Sigmoid colon (tissue), 7 donors: ENCODE measurements around the gene GPRC5D. TPM values are rescaled to one million over a fixed set of nuclear protein-coding genes. Genes with fewer than 3 reads are reported as not detected.

Experiments
- DNase-seq: peaks from one replicate; pipeline ENCODE4 v3.0.0-alpha.2; 2019
- H3K27ac ChIP-seq, 4 donors: fragments of 200-600 bp; sonication (generic); one replicate each; pipeline ENCODE4 v1.5.1; 2016 to 2019; ENCODE audit warnings: mild to moderate bottlenecking in 1 of 4
- H3K27me3 ChIP-seq, 3 donors: fragments of 200-600 bp; sonication (generic); one replicate each; pipeline ENCODE4 v1.5.1; 2019; ENCODE audit warnings: mild to moderate bottlenecking in 1 of 3
- H3K36me3 ChIP-seq, 4 donors: fragments of 200-600 bp; sonication (generic); one replicate each; pipeline ENCODE4 v1.5.1; 2016 to 2019
- H3K4me1 ChIP-seq, 4 donors: fragments of 200-600 bp; sonication (generic); one replicate each; pipeline ENCODE4 v1.5.1; 2017 to 2019
- H3K4me3 ChIP-seq, 4 donors: fragments of 200-600 bp; sonication (generic); one replicate each; pipeline ENCODE4 v1.5.1; 2017 to 2019; ENCODE audit warnings: mild to moderate bottlenecking in 2 of 4, moderate library complexity in 1 of 4
- H3K9me3 ChIP-seq, 4 donors: fragments of 200-600 bp in 3 of 4; sonication (generic) in 3 of 4; one replicate each; pipeline versions ENCODE4 v1.5.1 to v1.6.1; 2013 to 2019
- CTCF ChIP-seq, 4 experiments: fragments of 450-650 bp in 3 of 4; fragments of 200-600 bp in 1 of 4; IDR thresholded peaks; one replicate each; pipeline ENCODE4 v1.5.1; 2016 to 2019; ENCODE audit warnings: antibody characterized with exemption in 4 of 4, mild to moderate bottlenecking in 3 of 4, moderate library complexity in 2 of 4
- EP300 ChIP-seq, 4 donors: sonication (generic); formaldehyde crosslinking; IDR thresholded peaks; one replicate each; pipeline ENCODE4 v1.6.1; 2017; ENCODE audit warnings: antibody characterized with exemption in 4 of 4
- POLR2A ChIP-seq, 2 donors: fragments of 450-650 bp; IDR thresholded peaks; one replicate each; pipeline ENCODE4 v1.6.1; 2016; ENCODE audit warnings: antibody characterized with exemption in 2 of 2, mild to moderate bottlenecking in 2 of 2, moderate library complexity in 2 of 2
- POLR2AphosphoS5 ChIP-seq, 4 donors: sonication (generic); formaldehyde crosslinking; IDR thresholded peaks; one replicate each; pipeline ENCODE4 v1.6.1; 2017; ENCODE audit warnings: antibody characterized with exemption in 4 of 4
- WGBS, 2 donors: extraction: QIAGEN DNeasy Blood & Tissue Kit; methylation state at CpG; one replicate each; pipeline ENCODE4 v1.1.7; 2013; 5-methylcytosine and 5-hydroxymethylcytosine counted together
- intact Hi-C: fragments of 100-400 bp; cut with DNase I; formaldehyde crosslinking; loops from one replicate; pipeline ENCODE4 v1.15.1; 2023
- polyA plus RNA-seq, 3 donors: library from polyadenylated mRNA; stranded (reverse); fragments of 200-250 nt; gene quantifications; one replicate each; pipeline ENCODE4 v1.2.3, GENCODE V29; 2013
- total RNA-seq, 4 donors: library from RNA; depleted of rRNA; stranded (reverse); fragments of >200 nt; gene quantifications; one replicate each; pipeline ENCODE4 v1.1.0, GENCODE V29; 2016
- donor health status: healthy with polysubstance abuse.
- donor health status: Bipolar disorder and iron deficiency.
- donor health status: healthy.

The GPRC5D gene
- total and polyA plus RNA-seq, 7 donors, result 0.16 TPM; not detected in 6

- Histone ChIP-seq H3K4me1 (no peaks in the 10 kb centered on the region), H3K4me3 (no peak overlapping the region), H3K27ac (no peak overlapping the region), H3K27me3 (no peaks in the 10 kb centered on the region), H3K9me3 (no peaks in the 10 kb centered on the region), H3K36me3 (no peaks in the 10 kb centered on the region)
- DNase-seq, result no peak
- intact Hi-C loops, result no loop called here
- TF ChIP-seq CTCF (IDR thresholded peaks at IDR 0.05) (no peak), POLR2AphosphoS5 (IDR thresholded peaks at IDR 0.05) (no peak)
- WGBS, 2 donors, result 79 to 81% methylated on average over 7 of the region's 7 CpGs
Observed at GRCh38 chr12:12958886-12959285, 6.9 kb upstream of the GPRC5D start.

- Histone ChIP-seq H3K4me3 (no peak overlapping the region), H3K9me3 (no peaks in the 10 kb centered on the region), H3K27ac (no peak overlapping the region), H3K27me3 (no peaks in the 10 kb centered on the region), H3K36me3 (no peaks in the 10 kb centered on the region), H3K4me1 (no peaks in the 10 kb centered on the region)
- no peak for TF ChIP-seq POLR2AphosphoS5 (IDR thresholded peaks at IDR 0.05)
- no peak for TF ChIP-seq CTCF (IDR thresholded peaks at IDR 0.05)
- no peak for TF ChIP-seq POLR2A (IDR thresholded peaks at IDR 0.05)
- no peak for TF ChIP-seq EP300 (IDR thresholded peaks at IDR 0.05)
- DNase-seq, result no peak
- intact Hi-C loops, result no loop called here
- 95 to 97% methylated on average over 6 of the region's 6 CpGs for WGBS, 2 donors
Observed at GRCh38 chr12:12954878-12955625, 3.1 kb upstream of the GPRC5D start.

GRCh38 chr12:12954356-12954755 is 2.4 kb upstream of the GPRC5D start:
- WGBS, 2 donors, result 86 to 87% methylated on average over 4 of the region's 4 CpGs
- TF ChIP-seq EP300 (IDR thresholded peaks at IDR 0.05) (no peak), POLR2A (IDR thresholded peaks at IDR 0.05) (no peak), CTCF (IDR thresholded peaks at IDR 0.05) (no peak), POLR2AphosphoS5 (IDR thresholded peaks at IDR 0.05) (no peak)
- Histone ChIP-seq H3K27me3 (no peaks in the 10 kb centered on the region), H3K27ac (no peak overlapping the region), H3K4me1 (no peaks in the 10 kb centered on the region), H3K4me3 (no peak overlapping the region), H3K36me3 (no peaks in the 10 kb centered on the region), H3K9me3 (no peaks in the 10 kb centered on the region)
- no peak for DNase-seq
- intact Hi-C loops, result no loop called here

GRCh38 chr12:12951504-12951903 is 466 bp downstream of the GPRC5D start:
- no peak for DNase-seq
- no peak for TF ChIP-seq CTCF (IDR thresholded peaks at IDR 0.05)
- no peak for TF ChIP-seq EP300 (IDR thresholded peaks at IDR 0.05)
- TF ChIP-seq POLR2A (IDR thresholded peaks at IDR 0.05), result no peak
- TF ChIP-seq POLR2AphosphoS5 (IDR thresholded peaks at IDR 0.05), result no peak
- Histone ChIP-seq H3K4me3 (no peak overlapping the region), H3K4me1 (no peaks in the 10 kb centered on the region), H3K27ac (no peak overlapping the region), H3K36me3 (no peaks in the 10 kb centered on the region), H3K27me3 (no peaks in the 10 kb centered on the region), H3K9me3 (no peaks in the 10 kb centered on the region)
- intact Hi-C loops, result no loop called here
- WGBS, 2 donors, result 95 to 97% methylated on average over 1 of the region's 1 CpG

- H3K36me3 ChIP-seq, result no peaks in the 10 kb centered on the region
- 87 to 88% methylated on average over 4 of the region's 4 CpGs for WGBS, 2 donors
Observed at GRCh38 chr12:12947902-12948301, 4.1 kb downstream of the GPRC5D start.

More at GRCh38 chr12:12947902-12948301, 4.1 kb downstream of the GPRC5D start:
- intact Hi-C loops, result no loop called here
- Histone ChIP-seq H3K27me3 (no peaks in the 10 kb centered on the region), H3K4me3 (no peak overlapping the region), H3K4me1 (no peaks in the 10 kb centered on the region), H3K27ac (no peak overlapping the region), H3K9me3 (no peaks in the 10 kb centered on the region)
- TF ChIP-seq POLR2AphosphoS5 (IDR thresholded peaks at IDR 0.05) (no peak), CTCF (IDR thresholded peaks at IDR 0.05) (no peak), POLR2A (IDR thresholded peaks at IDR 0.05) (no peak), EP300 (IDR thresholded peaks at IDR 0.05) (no peak)
- no peak for DNase-seq
